Fibroblast of lung (primary cell): ENCODE data around the gene DAZAP1. TPM values are rescaled to one million over a fixed set of nuclear protein-coding genes. Genes with fewer than 3 reads are reported as not detected.

Experiments used
- DNase-seq, 2 donors: peaks; one replicate each; pipeline versions ENCODE4 v3.0.0 to v3.0.0-alpha.2; 2010; ENCODE audit warnings: low read depth in 2 of 2
- H2AFZ ChIP-seq: 2 replicates; pipeline ENCODE4 v1.5.1; 2012; ENCODE audit warnings: low read length, control low read depth, inconsistent platforms
- H3K27ac ChIP-seq: 2 replicates; pipeline ENCODE4 v1.5.1; 2011; ENCODE audit warnings: low read length, control low read depth; ENCODE audit not compliant: insufficient read depth
- H3K27me3 ChIP-seq: 2 replicates; pipeline ENCODE4 v1.5.1; 2011; ENCODE audit warnings: mild to moderate bottlenecking, low read length; ENCODE audit not compliant: control insufficient read depth, insufficient read depth
- H3K36me3 ChIP-seq: 2 replicates; pipeline ENCODE4 v1.5.1; 2011; ENCODE audit warnings: low read length; ENCODE audit not compliant: control insufficient read depth, insufficient read depth
- H3K4me1 ChIP-seq: 2 replicates; pipeline ENCODE4 v1.5.1; 2011; ENCODE audit warnings: low read length; ENCODE audit not compliant: control insufficient read depth, insufficient read depth; ENCODE audit errors: extremely low read depth
- H3K4me2 ChIP-seq: 2 replicates; pipeline ENCODE4 v1.5.1; 2011; ENCODE audit warnings: low read length, control low read depth; ENCODE audit not compliant: insufficient read depth; ENCODE audit errors: extremely low read depth
- H3K4me3 ChIP-seq, 4 experiments: fragments of 200-600 bp in 1 of 4; sonication (generic) in 1 of 4; replicated peaks in 1 of 4; 2 replicates each; pipeline ENCODE4 v1.5.1; 2011 to 2016; ENCODE audit warnings: low read length in 4 of 4, low read depth in 3 of 4, mild to moderate bottlenecking in 3 of 4, control low read depth in 2 of 4, inconsistent platforms in 1 of 4, mixed read lengths in 1 of 4; ENCODE audit not compliant: insufficient read depth in 1 of 4; ENCODE audit errors: control extremely low read depth in 1 of 4
- H3K79me2 ChIP-seq: 2 replicates; pipeline ENCODE4 v1.5.1; 2012; ENCODE audit warnings: mild to moderate bottlenecking, low read length, inconsistent platforms; ENCODE audit not compliant: control insufficient read depth, insufficient read depth
- H3K9ac ChIP-seq: 2 replicates; pipeline ENCODE4 v1.5.1; 2011; ENCODE audit warnings: mild to moderate bottlenecking, low read length, control low read depth; ENCODE audit not compliant: insufficient read depth
- H3K9me3 ChIP-seq: 2 replicates; pipeline ENCODE4 v1.5.1; 2012; ENCODE audit warnings: low read depth, low read length; ENCODE audit not compliant: control insufficient read depth, insufficient read depth
- H4K20me1 ChIP-seq: 2 replicates; pipeline ENCODE4 v1.5.1; 2011; ENCODE audit warnings: low read length; ENCODE audit not compliant: control insufficient read depth, insufficient read depth; ENCODE audit errors: extremely low read depth
- EZH2 ChIP-seq: IDR thresholded peaks from 2 replicates; pipeline ENCODE4 v1.5.1; 2012; ENCODE audit warnings: low read length, control low read depth, mild to moderate bottlenecking; ENCODE audit errors: missing control alignments
- polyA plus RNA-seq, 2 donors: library from polyadenylated mRNA; depleted of rRNA in 1 of 2; stranded (reverse) in 1 of 2; unstranded in 1 of 2; fragments of >200 nt; gene quantifications; 2 replicates each; pipeline ENCODE4 v1.2.1, GENCODE V29; 2011 to 2012; ENCODE audit warnings: missing spikeins in 1 of 2
- total RNA-seq: library from RNA; depleted of rRNA; stranded (reverse); fragments of >200 nt; gene quantifications from 2 replicates; pipeline ENCODE4 v1.2.1, GENCODE V29; 2014
- TF ChIP-seq, protein P1 (sequence below), 2 donors: IDR thresholded peaks in 1 of 2; conservative IDR thresholded peaks in 1 of 2; 1 replicate in 1 of 2; 2 replicates in 1 of 2; pipeline ENCODE4 v1.5.1; 2011 to 2012; ENCODE audit warnings: low read length in 2 of 2, control low read depth in 1 of 2, inconsistent platforms in 1 of 2, low read depth in 1 of 2, mild to moderate bottlenecking in 1 of 2

DAZAP1 gene
- total and polyA plus RNA-seq, 2 donors (not counting 1 experiment from before 2014, with no cell fraction given) = 44.6 to 49.5 TPM

GRCh38 chr19:1471010-1471514 is 63.7 kb downstream of the DAZAP1 start:
- peak; percentile 25 for TF ChIP-seq EZH2
- TF ChIP-seq, protein P1, sequence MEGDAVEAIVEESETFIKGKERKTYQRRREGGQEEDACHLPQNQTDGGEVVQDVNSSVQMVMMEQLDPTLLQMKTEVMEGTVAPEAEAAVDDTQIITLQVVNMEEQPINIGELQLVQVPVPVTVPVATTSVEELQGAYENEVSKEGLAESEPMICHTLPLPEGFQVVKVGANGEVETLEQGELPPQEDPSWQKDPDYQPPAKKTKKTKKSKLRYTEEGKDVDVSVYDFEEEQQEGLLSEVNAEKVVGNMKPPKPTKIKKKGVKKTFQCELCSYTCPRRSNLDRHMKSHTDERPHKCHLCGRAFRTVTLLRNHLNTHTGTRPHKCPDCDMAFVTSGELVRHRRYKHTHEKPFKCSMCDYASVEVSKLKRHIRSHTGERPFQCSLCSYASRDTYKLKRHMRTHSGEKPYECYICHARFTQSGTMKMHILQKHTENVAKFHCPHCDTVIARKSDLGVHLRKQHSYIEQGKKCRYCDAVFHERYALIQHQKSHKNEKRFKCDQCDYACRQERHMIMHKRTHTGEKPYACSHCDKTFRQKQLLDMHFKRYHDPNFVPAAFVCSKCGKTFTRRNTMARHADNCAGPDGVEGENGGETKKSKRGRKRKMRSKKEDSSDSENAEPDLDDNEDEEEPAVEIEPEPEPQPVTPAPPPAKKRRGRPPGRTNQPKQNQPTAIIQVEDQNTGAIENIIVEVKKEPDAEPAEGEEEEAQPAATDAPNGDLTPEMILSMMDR (conservative IDR thresholded peaks at IDR 0.05 in 1 of 2, IDR thresholded peaks at IDR 0.05 in 1 of 2; ENCODE audit: low read depth in 1 of 2, low read length in 2 of 2) = no peak
- Histone ChIP-seq H2AFZ (no peak overlapping the region), H3K4me3 (no peak overlapping the region), H3K36me3 (no peaks in the 10 kb centered on the region), H3K4me1 (peaks cover 3% of the 10 kb centered on the region), H3K9me3 (no peaks in the 10 kb centered on the region), H3K27ac (no peak overlapping the region), H4K20me1 (no peaks in the 10 kb centered on the region), H3K9ac (no peak overlapping the region), H3K79me2 (no peaks in the 10 kb centered on the region), H3K4me2 (peak overlapping the region; percentile 48), H3K27me3 (peaks cover 50% of the 10 kb centered on the region)
- no peak for DNase-seq

GRCh38 chr19:1471515-1472160 is 64.3 kb downstream of the DAZAP1 start:
- no peak overlapping the region for H3K27ac ChIP-seq
- no peak overlapping the region for H3K4me3 ChIP-seq
- peaks cover 3% of the 10 kb centered on the region for H3K4me1 ChIP-seq
- no peak for DNase-seq
- no peaks in the 10 kb centered on the region for H3K79me2 ChIP-seq
- no peak overlapping the region for H2AFZ ChIP-seq
- H3K9ac ChIP-seq = no peak overlapping the region
- H3K27me3 ChIP-seq = peaks cover 48% of the 10 kb centered on the region
- TF ChIP-seq EZH2 = peak; percentile 42
- TF ChIP-seq, protein P1 (conservative IDR thresholded peaks at IDR 0.05 in 1 of 2, IDR thresholded peaks at IDR 0.05 in 1 of 2; ENCODE audit: low read depth in 1 of 2, low read length in 2 of 2) = peak; percentile 5 to 10
- H3K4me2 ChIP-seq = no peak overlapping the region
- H3K9me3 ChIP-seq = no peaks in the 10 kb centered on the region
- no peaks in the 10 kb centered on the region for H4K20me1 ChIP-seq
- H3K36me3 ChIP-seq = no peaks in the 10 kb centered on the region

GRCh38 chr19:1472231-1473084 is 65.1 kb downstream of the DAZAP1 start:
- Histone ChIP-seq H3K27me3 (peaks cover 43% of the 10 kb centered on the region), H2AFZ (no peak overlapping the region), H3K4me2 (no peak overlapping the region), H4K20me1 (no peaks in the 10 kb centered on the region), H3K4me1 (peaks cover 3% of the 10 kb centered on the region), H3K9me3 (no peaks in the 10 kb centered on the region), H3K36me3 (peaks cover 2% of the 10 kb centered on the region), H3K27ac (no peak overlapping the region), H3K79me2 (peaks cover 3% of the 10 kb centered on the region), H3K9ac (no peak overlapping the region), H3K4me3 (no peak overlapping the region)
- TF ChIP-seq EZH2 = peak; percentile 48
- TF ChIP-seq, protein P1 (conservative IDR thresholded peaks at IDR 0.05 in 1 of 2, IDR thresholded peaks at IDR 0.05 in 1 of 2; ENCODE audit: low read depth in 1 of 2, low read length in 2 of 2) = no peak
- no peak for DNase-seq
